Tibial nerve (tissue), 4 donors: ENCODE measurements around the gene TLX2. TPM values are rescaled to one million over a fixed set of nuclear protein-coding genes. Genes with fewer than 3 reads are reported as not detected.

Experiments used
- DNase-seq, 2 donors: peaks; one replicate each; pipeline ENCODE4 v3.0.0-alpha.2; 2019; ENCODE audit warnings: low spot score in 2 of 2
- H3K27ac ChIP-seq, 4 donors: fragments of 200-600 bp; sonication (generic) in 3 of 4; one replicate each; pipeline ENCODE4 v1.5.1; 2017 to 2019; ENCODE audit warnings: mild to moderate bottlenecking in 1 of 4
- H3K27me3 ChIP-seq, 2 donors: fragments of 200-600 bp; sonication (generic) in 1 of 2; one replicate each; pipeline versions ENCODE4 v1.5.1 to v1.6.0; 2017 to 2019
- H3K36me3 ChIP-seq, 3 donors: fragments of 200-600 bp; sonication (generic); one replicate each; pipeline ENCODE4 v1.5.1; 2018 to 2019
- H3K4me1 ChIP-seq, 4 donors: fragments of 200-600 bp; sonication (generic) in 3 of 4; one replicate each; pipeline ENCODE4 v1.5.1; 2017 to 2019
- H3K4me3 ChIP-seq, 4 donors: fragments of 200-600 bp; sonication (generic) in 3 of 4; one replicate each; pipeline ENCODE4 v1.5.1; 2017 to 2019; ENCODE audit warnings: mild to moderate bottlenecking in 1 of 4, moderate library complexity in 1 of 4
- H3K9me3 ChIP-seq, 4 donors: fragments of 200-600 bp; sonication (generic) in 3 of 4; one replicate each; pipeline ENCODE4 v1.5.1; 2017 to 2019
- CTCF ChIP-seq, 5 experiments: fragments of 200-600 bp in 3 of 5; fragments of 450-650 bp in 2 of 5; sonication (generic) in 3 of 5; IDR thresholded peaks; one replicate each; pipeline ENCODE4 v1.5.1; 2016 to 2019; ENCODE audit warnings: antibody characterized with exemption in 5 of 5, mild to moderate bottlenecking in 3 of 5, moderate library complexity in 2 of 5
- EP300 ChIP-seq, 2 donors: sonication (generic); formaldehyde crosslinking; IDR thresholded peaks; one replicate each; pipeline ENCODE4 v1.6.1; 2017; ENCODE audit warnings: antibody characterized with exemption in 2 of 2, mild to moderate bottlenecking in 1 of 2
- POLR2A ChIP-seq, 2 donors: fragments of 450-650 bp; IDR thresholded peaks; one replicate each; pipeline ENCODE4 v1.6.1; 2017; ENCODE audit warnings: antibody characterized with exemption in 2 of 2, mild to moderate bottlenecking in 2 of 2, moderate library complexity in 2 of 2
- WGBS, 2 donors: methylation state at CpG; one replicate each; pipeline ENCODE4 v1.1.5; 2018; 5-methylcytosine and 5-hydroxymethylcytosine counted together
- total RNA-seq, 4 donors: library from RNA; depleted of rRNA; stranded (reverse); fragments of >200 nt; gene quantifications; one replicate each; pipeline ENCODE4 v1.1.0, GENCODE V29; 2016

TLX2 gene
- total RNA-seq, 4 donors from 2014 or later = not detected

GRCh38 chr2:74497777-74498499, 16.3 kb upstream of the TLX2 start:
- H3K27ac ChIP-seq = no peak overlapping the region
- peaks cover 0 to 43% (median 23%) of the 10 kb centered on the region in 4 donors for H3K4me1 ChIP-seq
- no peak for DNase-seq
- no peaks in the 10 kb centered on the region for H3K9me3 ChIP-seq
- WGBS, 2 donors = 2 to 4% methylated on average over 28 to 61 of the region's 61 CpGs
- TF ChIP-seq EP300 (IDR thresholded peaks at IDR 0.05) (no peak), POLR2A (IDR thresholded peaks at IDR 0.05) (no peak), CTCF (IDR thresholded peaks at IDR 0.05) (no peak)
- H3K36me3 ChIP-seq = peaks cover 0 to 18% (median 4%) of the 10 kb centered on the region in 3 donors
- peak overlapping the region; percentile 5 to 43 (median 26) for H3K4me3 ChIP-seq
- peaks cover 0 to 56% of the 10 kb centered on the region in 2 donors for H3K27me3 ChIP-seq

GRCh38 chr2:74498500-74499266, 15.6 kb upstream of the TLX2 start:
- peak overlapping the region; percentile 5 to 43 (median 28) for H3K4me3 ChIP-seq
- H3K36me3 ChIP-seq = peaks cover 0 to 10% (median 0%) of the 10 kb centered on the region in 3 donors
- H3K4me1 ChIP-seq = peaks cover 0 to 50% (median 25%) of the 10 kb centered on the region in 4 donors
- 1 to 3% methylated on average over 40 to 41 of the region's 41 CpGs for whole genome bisulfite sequencing, 2 donors
- peaks cover 0 to 56% of the 10 kb centered on the region in 2 donors for H3K27me3 ChIP-seq
- H3K9me3 ChIP-seq = no peaks in the 10 kb centered on the region
- no peak for DNase-seq
- no peak for TF ChIP-seq CTCF (IDR thresholded peaks at IDR 0.05)
- TF ChIP-seq EP300 (IDR thresholded peaks at IDR 0.05) = no peak
- H3K27ac ChIP-seq = no peak overlapping the region

- 0 to 5% methylated on average over 14 to 36 of the region's 65 CpGs for WGBS, 2 donors
- peaks cover 0 to 56% of the 10 kb centered on the region in 2 donors for H3K27me3 ChIP-seq
- H3K36me3 ChIP-seq = peaks cover 0 to 6% (median 0%) of the 10 kb centered on the region in 3 donors
- no peak for TF ChIP-seq CTCF (IDR thresholded peaks at IDR 0.05)
- no peak for TF ChIP-seq POLR2A (IDR thresholded peaks at IDR 0.05)
- no peak for TF ChIP-seq EP300 (IDR thresholded peaks at IDR 0.05)
- DNase-seq = no peak
- H3K27ac ChIP-seq = no peak within 1 kb of the TSS
- H3K9me3 ChIP-seq = no peaks in the 10 kb centered on the region
- H3K4me3 ChIP-seq = peak within 1 kb of the TSS; percentile 5 to 43 (median 28)
- H3K4me1 ChIP-seq = peaks cover 0 to 57% (median 28%) of the 10 kb centered on the region in 4 donors
These were observed 14.8 kb upstream of the TLX2 start, which contains the start of gene LBX2 for GRCh38 chr2:74499267-74499939. Gene LBX2, minus strand, starts transcription at chr2:74499603. Its CDS starts 66 bp downstream, at chr2:74499537.

- Histone ChIP-seq H3K4me1 (peaks cover 0 to 64% (median 28%) of the 10 kb centered on the region in 4 donors), H3K27ac (no peak overlapping the region), H3K27me3 (peaks cover 0 to 56% of the 10 kb centered on the region in 2 donors), H3K9me3 (no peaks in the 10 kb centered on the region), H3K36me3 (peaks cover 0 to 10% (median 0%) of the 10 kb centered on the region in 3 donors), H3K4me3 (no peak overlapping the region)
- TF ChIP-seq EP300 (IDR thresholded peaks at IDR 0.05) = no peak
- no peak for TF ChIP-seq CTCF (IDR thresholded peaks at IDR 0.05)
- TF ChIP-seq POLR2A (IDR thresholded peaks at IDR 0.05) = no peak
- 48 to 58% methylated on average over 14 to 15 of the region's 15 CpGs for WGBS, 2 donors
- no peak for DNase-seq
These were observed 14.2 kb upstream of the TLX2 start for GRCh38 chr2:74499940-74500577.
